Osteoblast (primary cell): ENCODE data around the gene RHBDF1. TPM values are rescaled to one million over a fixed set of nuclear protein-coding genes. Genes with fewer than 3 reads are reported as not detected.
A peak's percentile ranks its signal among the peaks of the same experiment; 100 is the strongest.

Experiments used
- DNase-seq: peaks from one replicate; pipeline ENCODE4 v3.0.0; 2011; ENCODE audit warnings: low spot score, mixed read lengths; ENCODE audit not compliant: insufficient read length; ENCODE audit errors: missing footprints
- H2AFZ ChIP-seq: 2 replicates; pipeline ENCODE4 v1.6.0; 2011; ENCODE audit warnings: mild to moderate bottlenecking, low read length
- H3K27ac ChIP-seq: 2 replicates; pipeline ENCODE4 v1.5.1; 2011; ENCODE audit warnings: mild to moderate bottlenecking, low read depth, low read length, moderate library complexity
- H3K27me3 ChIP-seq: 2 replicates; pipeline ENCODE4 v1.6.0; 2012; ENCODE audit warnings: mild to moderate bottlenecking, control low read depth, inconsistent platforms, low read length, moderate library complexity; ENCODE audit not compliant: insufficient read depth
- H3K36me3 ChIP-seq: 2 replicates; pipeline ENCODE4 v1.5.1; 2011; ENCODE audit warnings: mild to moderate bottlenecking, low read length, control low read depth, moderate library complexity; ENCODE audit not compliant: insufficient read depth
- H3K4me1 ChIP-seq: 2 replicates; pipeline ENCODE4 v1.5.1; 2011; ENCODE audit warnings: mild to moderate bottlenecking, low read length, control low read depth, moderate library complexity; ENCODE audit not compliant: insufficient read depth
- H3K4me2 ChIP-seq: 2 replicates; pipeline ENCODE4 v1.6.0; 2011; ENCODE audit warnings: mild to moderate bottlenecking, low read length; ENCODE audit not compliant: insufficient read depth
- H3K4me3 ChIP-seq: fragments of 200-600 bp; sonication (generic); 3 replicates; pipeline ENCODE4 v1.5.1; 2012; ENCODE audit warnings: mild to moderate bottlenecking, low read length, inconsistent platforms; ENCODE audit not compliant: insufficient read depth
- H3K79me2 ChIP-seq: 2 replicates; pipeline ENCODE4 v1.6.0; 2012; ENCODE audit warnings: mild to moderate bottlenecking, low read length, control low read depth, inconsistent platforms; ENCODE audit not compliant: insufficient read depth
- H3K9me3 ChIP-seq: 2 replicates; pipeline ENCODE4 v1.5.1; 2011; ENCODE audit warnings: low read depth, low read length, control low read depth
- H4K20me1 ChIP-seq: 2 replicates; pipeline ENCODE4 v1.6.0; 2012; ENCODE audit warnings: mild to moderate bottlenecking, low read length, control low read depth; ENCODE audit not compliant: insufficient read depth
- CTCF ChIP-seq: IDR thresholded peaks from 2 replicates; pipeline ENCODE4 v1.5.1; 2011; ENCODE audit warnings: mild to moderate bottlenecking, low read depth, low read length, moderate library complexity; ENCODE audit errors: extremely low read depth
- total RNA-seq: library from RNA; depleted of rRNA; stranded (reverse); fragments of >200 nt; gene quantifications from 2 replicates; pipeline ENCODE4 v1.2.3, GENCODE V29; 2012

The RHBDF1 gene
- total RNA-seq, 1 donor, result 32.2 TPM

GRCh38 chr16:85865-86264 lies 13.4 kb upstream of the RHBDF1 start:
- Histone ChIP-seq H3K9me3 (no peaks in the 10 kb centered on the region), H3K4me2 (no peak overlapping the region), H4K20me1 (peaks cover 37% of the 10 kb centered on the region), H3K4me1 (peaks cover 23% of the 10 kb centered on the region), H3K79me2 (peaks cover 43% of the 10 kb centered on the region), H3K27me3 (no peaks in the 10 kb centered on the region), H3K4me3 (no peak overlapping the region), H2AFZ (no peak overlapping the region), H3K36me3 (peaks cover 50% of the 10 kb centered on the region), H3K27ac (peak overlapping the region; percentile 45)
- DNase-seq, result peak; percentile 65
- no peak for TF ChIP-seq CTCF

DNA sequence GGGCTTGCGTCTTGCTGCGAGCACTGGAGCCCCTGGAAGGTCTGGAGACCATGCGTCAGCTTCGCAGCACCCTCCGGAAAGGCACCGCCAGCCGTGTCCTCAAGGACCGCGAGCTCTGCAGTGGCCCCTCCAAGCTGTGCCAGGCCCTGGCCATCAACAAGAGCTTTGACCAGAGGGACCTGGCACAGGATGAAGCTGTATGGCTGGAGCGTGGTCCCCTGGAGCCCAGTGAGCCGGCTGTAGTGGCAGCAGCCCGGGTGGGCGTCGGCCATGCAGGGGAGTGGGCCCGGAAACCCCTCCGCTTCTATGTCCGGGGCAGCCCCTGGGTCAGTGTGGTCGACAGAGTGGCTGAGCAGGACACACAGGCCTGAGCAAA lies 13.0 kb upstream of the RHBDF1 start:
- H3K4me2 ChIP-seq, result peak overlapping the region; percentile 46
- no peak for TF ChIP-seq CTCF
- no peaks in the 10 kb centered on the region for H3K9me3 ChIP-seq
- H3K79me2 ChIP-seq, result peaks cover 46% of the 10 kb centered on the region
- peaks cover 23% of the 10 kb centered on the region for H3K4me1 ChIP-seq
- peaks cover 39% of the 10 kb centered on the region for H4K20me1 ChIP-seq
- no peak for DNase-seq
- no peak overlapping the region for H2AFZ ChIP-seq
- H3K36me3 ChIP-seq, result peaks cover 54% of the 10 kb centered on the region
- no peak overlapping the region for H3K4me3 ChIP-seq
- H3K27ac ChIP-seq, result peak overlapping the region; percentile 65
- H3K27me3 ChIP-seq, result no peaks in the 10 kb centered on the region

DNA sequence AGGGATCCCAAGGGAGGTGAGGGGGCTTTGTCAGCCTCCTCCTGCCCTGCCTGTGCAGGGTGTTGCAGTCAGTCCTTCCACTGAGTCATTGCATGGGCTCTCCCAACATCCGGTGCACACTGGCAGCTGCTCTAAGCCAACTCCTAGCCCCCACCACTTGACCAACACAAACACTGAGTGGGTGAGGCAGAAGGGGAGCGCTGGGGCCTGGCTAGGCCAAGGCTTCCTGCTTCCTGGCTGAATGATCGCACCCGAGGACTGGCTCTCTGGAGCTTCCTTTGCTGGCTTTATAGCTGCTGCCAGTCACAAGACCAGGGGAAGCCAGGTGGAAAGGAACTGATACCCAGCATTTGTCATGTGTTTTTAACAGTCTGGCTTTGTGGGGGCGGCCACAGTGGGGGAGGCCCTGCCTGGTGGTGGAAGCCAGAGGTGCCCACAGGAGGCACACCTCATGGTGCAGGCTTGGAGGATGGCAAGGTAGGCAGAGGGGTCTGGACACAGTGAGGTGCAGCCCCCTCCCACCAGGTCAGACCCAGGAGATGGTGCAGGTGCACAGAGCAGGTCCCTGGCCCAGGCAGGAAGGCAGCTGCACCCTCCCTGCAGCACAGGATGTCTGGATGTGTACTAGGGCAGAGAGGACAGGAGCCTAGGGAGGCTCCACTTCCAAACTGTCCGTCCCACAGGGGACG lies 12.4 kb upstream of the RHBDF1 start:
- Histone ChIP-seq H3K4me1 (peaks cover 23% of the 10 kb centered on the region), H3K27me3 (no peaks in the 10 kb centered on the region), H4K20me1 (peaks cover 38% of the 10 kb centered on the region), H2AFZ (no peak overlapping the region), H3K79me2 (peaks cover 52% of the 10 kb centered on the region), H3K4me3 (peak overlapping the region; percentile 6), H3K36me3 (peaks cover 59% of the 10 kb centered on the region), H3K4me2 (peak overlapping the region; percentile 46), H3K9me3 (no peaks in the 10 kb centered on the region), H3K27ac (peak overlapping the region; percentile 75)
- TF ChIP-seq CTCF, result no peak
- DNase-seq, result peak; percentile 100

- TF ChIP-seq CTCF, result no peak
- H3K4me1 ChIP-seq, result peaks cover 29% of the 10 kb centered on the region
- H2AFZ ChIP-seq, result no peak overlapping the region
- H3K4me2 ChIP-seq, result peak overlapping the region; percentile 57
- H3K4me3 ChIP-seq, result no peak overlapping the region
- no peaks in the 10 kb centered on the region for H3K9me3 ChIP-seq
- DNase-seq, result peak; percentile 95
- H3K79me2 ChIP-seq, result peaks cover 60% of the 10 kb centered on the region
- H3K27me3 ChIP-seq, result no peaks in the 10 kb centered on the region
- H3K27ac ChIP-seq, result peak overlapping the region; percentile 75
- peaks cover 45% of the 10 kb centered on the region for H4K20me1 ChIP-seq
- peaks cover 60% of the 10 kb centered on the region for H3K36me3 ChIP-seq
Measured at GRCh38 chr16:83781-84615, 11.6 kb upstream of the RHBDF1 start.
